ENCODE measurements around the gene FOXI1.
"Not testable (repeated sequence)": the region's sequence is repeated elsewhere in the genome, so short reads cannot be mapped to it uniquely, and the experiment has no call there.

FOXI1 gene

GRCh38 chr5:170094329-170094728 is 11.4 kb upstream of the FOXI1 start:
- not testable (repeated sequence) for DNase-seq

GRCh38 chr5:170095646-170096045 is 10.1 kb upstream of the FOXI1 start:
- no peak for DNase-seq

- DNase-seq = no peak
Observed at GRCh38 chr5:170097934-170098333, 7.8 kb upstream of the FOXI1 start.

- DNase-seq = peak; percentile 19
Observed at GRCh38 chr5:170100066-170100943, 5.4 kb upstream of the FOXI1 start.

GRCh38 chr5:170103447-170103846 is 2.2 kb upstream of the FOXI1 start:
- DNase-seq = no peak

- DNase-seq = no peak
Observed at GRCh38 chr5:170104299-170104698, 1.4 kb upstream of the FOXI1 start.

GRCh38 chr5:170104710-170105109 is 987 bp upstream of the FOXI1 start:
- no peak for DNase-seq

- DNase-seq = no peak
Observed at GRCh38 chr5:170107674-170108073, 2.0 kb downstream of the FOXI1 start.

- no peak for DNase-seq
Observed at GRCh38 chr5:170108266-170108785, 2.6 kb downstream of the FOXI1 start.

GRCh38 chr5:170109059-170110031 is 3.6 kb downstream of the FOXI1 start:
- DNase-seq = no peak

- DNase-seq = no peak
Observed at GRCh38 chr5:170110403-170111087, 4.8 kb downstream of the FOXI1 start.

- no peak for DNase-seq
Observed at GRCh38 chr5:170111088-170111785, 5.5 kb downstream of the FOXI1 start.

GRCh38 chr5:170112876-170113521 is 7.3 kb downstream of the FOXI1 start:
- no peak for DNase-seq

GRCh38 chr5:170113522-170113900 is 7.8 kb downstream of the FOXI1 start:
- no peak for DNase-seq

- no peak for DNase-seq
Observed at GRCh38 chr5:170114271-170114670, 8.6 kb downstream of the FOXI1 start.

- DNase-seq = no peak
Observed at GRCh38 chr5:170115925-170116324, 10.2 kb downstream of the FOXI1 start.

- DNase-seq = no peak
Observed at GRCh38 chr5:170117736-170118135, 12.0 kb downstream of the FOXI1 start.

GRCh38 chr5:170120576-170120975 is 14.9 kb downstream of the FOXI1 start:
- DNase-seq = no peak

GRCh38 chr5:170121321-170121720 is 15.6 kb downstream of the FOXI1 start:
- DNase-seq = no peak

- no peak for DNase-seq
Observed at GRCh38 chr5:170126061-170126460, 20.4 kb downstream of the FOXI1 start.

GRCh38 chr5:170126626-170127025 is 20.9 kb downstream of the FOXI1 start:
- no peak for DNase-seq

- DNase-seq = no peak
Observed at GRCh38 chr5:170131235-170131634, 25.5 kb downstream of the FOXI1 start.
